ENCODE measurements around the gene KL.

GRCh38 chr13:33014291-33014690, 1.9 kb upstream of the KL start:
- TF ChIP-seq USF2 (IDR thresholded peaks at IDR 0.05) (no peak), KDM1A (IDR thresholded peaks at IDR 0.05; ENCODE audit: low read depth) (no peak)

All from A549 (cell line).